GM19035 (cell line): Measurements from ENCODE around the gene ZNF529.
"Not testable (repeated sequence)": the region's sequence is repeated elsewhere in the genome, so short reads cannot be mapped to it uniquely, and the experiment has no call there.

Source experiments
- ATAC-seq: cut with Tn5 transposase; IDR thresholded peaks from one replicate; pipeline ENCODE4 v1.9.1; 2021; ENCODE audit not compliant: unreplicated experiment

Gene ZNF529

DNA sequence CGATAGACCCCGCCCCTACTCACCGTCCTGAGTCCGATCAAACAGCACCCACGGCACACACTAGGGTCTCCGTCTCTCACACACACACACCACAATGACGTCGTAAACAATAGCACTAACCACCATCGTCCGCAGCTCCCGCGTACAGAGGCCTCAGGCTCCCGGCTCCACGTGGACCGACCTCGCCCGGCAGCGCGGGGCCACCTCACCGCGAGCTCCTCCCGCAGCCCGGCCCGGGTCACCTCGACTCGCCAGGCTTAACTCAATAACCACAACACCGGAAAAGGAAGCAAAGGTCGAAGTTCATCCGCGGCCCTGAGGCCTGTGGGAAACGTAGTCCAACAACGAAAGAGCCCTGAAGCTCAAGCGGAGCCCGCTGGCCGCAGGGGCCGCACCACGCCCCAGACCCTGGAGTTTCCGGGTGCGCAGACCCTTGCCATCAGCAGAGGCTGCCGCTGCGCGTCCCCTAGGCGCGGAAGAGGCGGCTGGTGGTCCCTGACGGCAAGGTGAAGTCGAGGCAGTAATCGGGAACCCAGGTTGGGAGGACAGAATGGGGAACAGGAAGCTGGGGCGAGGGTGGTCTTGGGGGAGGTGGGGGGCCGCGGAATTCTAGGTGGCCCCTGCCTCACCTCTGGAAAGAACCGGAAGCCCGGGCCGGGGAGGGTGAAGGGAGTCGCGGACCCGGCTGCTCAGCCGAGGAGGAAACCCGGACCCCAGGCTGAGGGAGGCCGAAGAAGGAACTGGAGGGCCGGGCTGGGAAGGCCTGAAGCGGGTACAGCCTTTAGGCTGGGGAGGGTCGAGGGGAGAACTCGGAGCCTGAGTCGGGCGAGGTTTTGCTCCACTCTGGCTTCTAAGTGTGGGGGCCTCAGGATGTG lies at the start of gene ZNF529:
TSS of gene ZNF529 (minus strand) at position 273 of the 875 bp plus-strand sequence. CDS start 946 bp downstream, outside the sequence.
- ATAC-seq: peak; percentile 93

DNA sequence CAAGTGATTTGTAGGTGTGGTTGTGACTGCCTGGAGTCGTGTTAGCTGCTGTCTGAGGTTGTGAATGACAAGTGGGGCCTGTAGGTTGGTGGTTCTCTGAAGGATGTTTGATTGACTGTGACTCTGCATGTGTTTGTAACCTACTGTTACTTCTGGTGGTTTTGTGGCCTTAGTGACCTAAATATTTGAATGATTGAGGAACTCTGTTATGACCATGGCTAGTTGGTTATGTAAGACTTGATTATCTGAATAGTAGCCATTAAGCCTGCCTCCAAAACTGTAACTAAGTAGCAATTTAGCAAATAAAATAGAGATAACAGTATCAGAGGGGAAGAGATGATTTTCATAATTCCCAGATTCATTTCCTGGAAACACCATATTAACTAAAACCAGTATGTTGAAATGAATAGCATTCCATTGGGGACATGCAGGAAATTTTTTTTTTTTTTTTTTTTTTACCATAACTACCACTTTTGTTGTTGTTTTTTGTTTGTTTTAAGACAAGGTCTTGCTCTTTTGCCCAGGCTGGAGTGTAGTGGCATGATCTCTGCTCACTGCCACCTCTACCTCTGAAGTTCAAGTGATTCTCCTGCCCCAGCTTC lies 32.9 kb upstream of the ZNF529 start:
- no peak for ATAC-seq

DNA sequence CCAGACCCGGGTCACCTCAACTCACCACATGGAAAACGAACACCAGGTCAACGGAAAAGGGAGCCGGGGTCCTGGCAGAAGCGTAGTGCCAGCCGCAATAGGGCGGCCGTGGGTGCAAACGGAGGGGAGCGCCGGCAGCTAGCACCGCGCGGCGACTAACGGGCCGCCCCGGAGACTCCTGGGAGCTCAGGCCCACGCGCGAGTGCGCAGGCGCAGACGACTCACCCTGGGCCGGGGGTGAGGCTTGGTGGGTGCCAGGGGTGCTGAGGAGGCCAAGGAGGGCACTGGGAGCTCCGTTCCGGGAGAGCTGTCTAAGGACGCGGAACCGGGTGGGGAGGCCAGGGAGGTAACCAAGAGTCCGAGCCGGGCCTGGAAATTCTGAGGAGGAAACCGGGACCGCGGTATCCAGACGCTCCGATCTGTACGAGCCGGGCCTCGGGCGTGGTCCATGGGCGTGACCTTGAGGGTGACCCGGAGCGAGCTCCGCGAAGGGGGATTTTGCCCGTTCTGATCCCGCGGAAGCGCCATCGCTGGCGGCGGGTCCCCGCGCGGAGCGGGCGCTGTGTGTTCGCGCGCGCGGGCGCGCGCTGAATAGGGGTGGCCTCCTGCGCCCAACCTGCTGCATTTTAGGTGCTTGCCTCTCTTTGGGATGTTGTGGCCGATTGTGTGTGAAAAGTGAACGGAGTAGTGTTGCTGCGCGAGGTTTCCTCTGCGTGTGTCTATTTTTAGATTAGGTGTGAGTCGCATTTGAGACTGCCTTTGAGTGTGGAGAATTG lies 32.2 kb upstream of the ZNF529 start, which contains the start of gene ZNF382:
TSS of gene ZNF382 (plus strand) at position 213 of the 776 bp plus-strand sequence. CDS start 4,602 bp downstream, outside the sequence.
- peak; percentile 67 for ATAC-seq

DNA sequence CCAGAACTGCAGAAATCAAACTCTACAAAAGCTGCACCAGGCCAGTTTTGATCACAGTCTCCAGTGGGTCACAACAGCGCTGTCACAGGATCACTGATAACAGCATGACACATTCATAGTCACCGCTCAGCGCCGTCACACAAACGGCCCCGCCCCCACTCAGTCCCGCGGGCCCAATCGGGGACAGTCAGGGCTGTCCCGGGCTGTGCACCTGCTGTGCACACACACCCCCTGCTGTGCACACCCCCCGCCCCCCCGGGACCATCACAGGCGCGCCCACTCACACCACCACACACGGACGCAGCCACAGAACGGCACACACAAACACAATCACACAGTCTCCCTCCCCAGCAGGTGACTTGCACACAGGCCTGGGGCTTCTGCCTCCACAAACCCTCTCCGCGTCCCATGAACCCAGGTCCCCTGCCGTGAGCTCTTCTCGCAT lies 31.6 kb upstream of the ZNF529 start:
- peak; percentile 53 for ATAC-seq

DNA sequence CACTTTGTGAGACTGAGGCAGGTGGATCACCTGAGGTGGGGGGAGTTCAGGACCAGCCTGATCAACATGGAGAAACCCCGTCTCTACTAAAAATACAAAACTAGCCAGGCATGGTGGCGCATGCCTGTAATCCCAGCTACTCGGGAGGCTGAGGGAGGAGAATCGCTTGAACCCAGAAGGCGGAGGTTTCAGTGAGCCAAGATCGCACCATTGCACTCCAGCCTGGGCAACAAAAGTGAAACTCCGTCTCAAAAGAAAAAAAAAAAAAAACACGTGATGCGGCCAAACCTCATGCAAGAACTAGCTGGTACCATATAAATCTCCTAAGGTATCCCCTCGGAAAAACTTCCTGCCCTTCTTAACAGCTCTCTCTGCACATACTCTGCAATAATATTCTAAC lies 29.6 kb upstream of the ZNF529 start:
- ATAC-seq: not testable (repeated sequence)

DNA sequence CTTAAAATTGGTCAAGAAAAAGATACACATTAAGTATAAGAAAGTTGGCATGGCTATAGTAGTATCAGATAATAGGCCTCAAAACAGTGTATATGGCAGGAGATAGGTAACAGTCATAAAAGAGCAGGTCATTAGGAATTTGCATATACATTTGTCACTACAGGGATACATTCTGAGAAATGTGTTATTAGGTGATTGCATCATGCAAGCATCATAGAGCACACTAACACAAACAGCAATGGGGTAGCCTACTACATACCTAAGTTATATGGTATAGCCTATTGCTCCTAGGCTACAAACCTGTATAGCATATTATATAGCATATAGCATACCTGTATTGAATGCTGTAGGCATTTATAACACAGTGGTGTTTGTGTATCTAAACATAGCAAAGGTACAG lies 6.2 kb upstream of the ZNF529 start:
- no peak for ATAC-seq

DNA sequence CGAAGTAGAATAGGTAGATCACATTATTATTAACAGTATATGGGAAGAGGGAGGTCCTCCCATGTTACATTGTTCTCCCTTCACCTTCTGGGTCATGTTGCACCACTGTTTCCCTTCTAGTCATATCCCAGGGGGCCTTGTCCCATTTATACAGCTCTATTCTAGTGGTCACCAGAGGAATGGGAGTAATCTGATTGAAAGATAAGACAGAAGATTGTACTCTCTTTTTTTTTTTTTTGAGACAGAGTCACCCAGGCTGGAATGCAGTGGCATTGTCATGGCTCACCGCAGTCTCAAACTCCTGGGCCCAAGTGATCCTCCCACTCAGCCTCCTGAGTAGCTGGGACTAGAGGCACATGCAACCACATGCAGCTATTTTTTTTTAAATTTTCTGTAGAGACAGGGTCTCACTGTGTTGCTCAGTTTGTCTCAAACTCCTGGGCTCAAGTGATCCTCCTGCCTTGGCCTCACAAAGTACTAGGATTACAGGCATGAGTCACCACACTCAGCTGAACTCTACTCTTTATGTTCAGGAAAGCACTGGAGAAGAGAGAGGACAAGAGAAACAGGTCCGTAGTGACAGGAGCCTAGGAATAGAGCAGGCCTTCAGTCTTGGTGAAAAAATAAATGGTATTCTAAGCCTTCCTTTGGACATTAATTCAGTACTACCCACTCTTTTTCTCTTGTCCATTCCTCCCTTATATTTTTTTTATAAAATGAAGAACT lies 4.3 kb upstream of the ZNF529 start:
- no peak for ATAC-seq

DNA sequence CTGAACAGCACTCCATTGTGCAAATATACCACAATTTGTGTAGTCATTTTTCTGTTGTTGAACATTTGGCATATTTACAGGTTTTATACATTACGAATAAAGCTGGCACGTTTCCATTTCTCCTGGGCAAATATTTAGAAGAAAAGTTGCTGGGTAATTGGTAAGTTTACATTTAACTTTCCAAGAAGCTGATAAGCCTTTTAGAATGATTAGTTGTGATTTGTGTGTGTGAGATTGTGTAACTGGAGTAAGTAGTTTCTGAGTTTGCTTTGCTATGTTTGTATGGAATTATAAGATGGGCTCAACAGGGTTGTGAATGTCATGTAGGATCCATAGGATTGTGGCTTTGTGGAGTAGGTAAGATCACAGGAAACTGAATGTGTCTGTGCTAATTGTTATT lies 1.6 kb upstream of the ZNF529 start:
- no peak for ATAC-seq

DNA sequence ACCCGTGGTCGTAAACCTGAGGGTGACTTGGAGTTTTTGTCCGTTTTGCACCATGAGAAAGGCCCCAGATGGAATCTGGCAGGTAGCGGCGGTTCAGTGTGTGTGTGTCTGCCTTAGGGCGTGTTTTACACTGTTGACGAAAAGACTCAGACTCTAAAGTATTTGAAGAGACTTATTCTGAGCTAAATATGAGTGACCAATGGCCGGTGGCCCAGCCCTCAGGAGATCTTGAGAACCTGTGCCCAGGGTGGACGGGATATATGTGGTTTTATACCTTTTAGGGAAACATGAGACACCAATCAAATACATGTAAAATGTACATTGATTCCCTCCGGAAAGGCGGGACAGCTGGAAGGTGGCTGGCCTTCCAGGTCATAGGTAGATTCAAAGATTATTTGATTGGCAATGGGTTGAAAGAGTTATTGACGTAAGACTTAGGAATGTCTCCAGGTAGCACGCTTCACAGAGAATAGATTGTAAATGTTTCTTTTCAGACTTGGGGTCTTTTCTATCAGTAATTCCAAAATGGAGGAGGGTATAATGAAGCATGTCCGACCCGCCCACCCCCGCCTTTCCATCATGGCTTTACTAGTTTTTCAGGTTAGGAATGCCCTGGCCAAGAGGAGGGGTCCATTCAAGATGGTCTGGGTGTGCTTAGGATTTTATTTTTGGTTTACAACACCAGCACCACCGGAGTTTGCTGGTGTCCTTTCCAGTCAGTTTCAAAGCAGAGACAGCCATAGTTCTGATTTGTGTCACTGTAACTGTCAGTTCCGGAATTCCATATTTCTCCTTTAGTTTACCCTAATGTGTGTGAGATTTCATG lies 1.0 kb upstream of the ZNF529 start:
- ATAC-seq: no peak

DNA sequence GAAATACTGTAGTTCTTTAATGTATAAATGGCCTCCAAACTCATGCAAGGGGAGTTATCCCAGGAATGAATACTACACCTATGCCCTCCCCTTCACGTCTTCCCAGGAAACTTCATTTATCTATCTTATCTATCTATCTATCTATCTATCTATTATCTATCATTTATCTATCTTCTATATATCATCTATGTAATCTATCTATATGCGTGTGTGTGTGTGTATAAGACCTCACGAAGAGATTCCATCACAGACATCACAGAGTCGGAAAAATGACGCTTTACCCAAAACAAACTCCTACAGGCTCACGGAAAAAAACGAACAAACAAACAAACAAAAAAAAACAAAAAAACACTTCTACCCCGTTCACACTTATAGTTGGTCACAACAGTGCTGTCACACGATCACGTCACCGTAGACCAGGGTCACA lies 486 bp downstream of the ZNF529 start:
- ATAC-seq: no peak

DNA sequence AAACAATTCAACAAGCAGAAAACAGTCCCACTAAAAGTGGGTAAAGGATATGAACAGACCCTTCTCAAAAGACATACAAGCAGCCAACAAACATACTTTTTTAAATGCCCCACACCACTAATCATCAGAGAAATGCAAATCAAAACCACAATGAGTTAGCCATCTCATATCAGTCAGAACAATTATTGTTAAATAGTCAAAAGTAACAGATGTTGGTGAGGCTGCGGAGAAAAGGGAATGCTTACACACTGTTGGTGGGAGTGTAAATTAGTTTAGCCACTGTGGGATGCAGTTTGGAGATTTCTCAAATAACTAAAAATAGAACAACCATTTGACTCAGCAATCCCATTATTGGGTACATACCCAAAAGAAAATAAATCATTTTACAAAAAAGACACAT lies 8.7 kb downstream of the ZNF529 start:
- ATAC-seq: no peak

DNA sequence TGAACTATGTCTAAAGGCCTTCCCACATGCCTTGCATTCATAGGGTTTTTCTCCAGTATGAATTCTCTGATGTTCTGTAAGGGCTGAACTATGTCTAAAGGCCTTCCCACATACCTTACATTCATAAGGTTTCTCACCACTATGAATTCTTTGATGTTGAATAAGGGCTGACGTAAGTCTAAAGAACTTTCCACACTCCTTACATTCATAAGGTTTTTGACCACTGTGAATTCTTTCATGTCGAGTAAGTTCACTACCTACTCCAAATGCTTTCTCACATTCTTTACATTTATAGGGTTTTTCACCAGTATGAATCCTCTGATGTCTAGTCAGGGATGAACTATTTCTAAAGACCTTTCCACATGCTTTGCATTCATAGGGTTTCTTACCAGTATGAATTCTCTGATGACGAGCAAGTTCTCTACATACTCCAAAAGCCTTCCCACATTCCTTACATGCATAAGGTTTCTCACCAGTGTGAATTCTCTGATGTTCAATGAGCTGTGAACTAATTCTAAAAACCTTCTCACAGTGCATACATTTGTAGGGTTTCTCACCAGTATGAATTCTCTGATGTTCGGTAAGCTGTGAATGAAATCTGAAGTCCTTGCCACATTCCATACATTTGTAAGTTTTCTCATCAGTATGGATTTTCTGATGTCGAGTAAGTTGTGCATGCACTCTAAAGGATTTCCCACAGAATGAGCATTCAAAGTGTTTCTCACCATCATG lies 25.9 kb downstream of the ZNF529 start:
- ATAC-seq: no peak

DNA sequence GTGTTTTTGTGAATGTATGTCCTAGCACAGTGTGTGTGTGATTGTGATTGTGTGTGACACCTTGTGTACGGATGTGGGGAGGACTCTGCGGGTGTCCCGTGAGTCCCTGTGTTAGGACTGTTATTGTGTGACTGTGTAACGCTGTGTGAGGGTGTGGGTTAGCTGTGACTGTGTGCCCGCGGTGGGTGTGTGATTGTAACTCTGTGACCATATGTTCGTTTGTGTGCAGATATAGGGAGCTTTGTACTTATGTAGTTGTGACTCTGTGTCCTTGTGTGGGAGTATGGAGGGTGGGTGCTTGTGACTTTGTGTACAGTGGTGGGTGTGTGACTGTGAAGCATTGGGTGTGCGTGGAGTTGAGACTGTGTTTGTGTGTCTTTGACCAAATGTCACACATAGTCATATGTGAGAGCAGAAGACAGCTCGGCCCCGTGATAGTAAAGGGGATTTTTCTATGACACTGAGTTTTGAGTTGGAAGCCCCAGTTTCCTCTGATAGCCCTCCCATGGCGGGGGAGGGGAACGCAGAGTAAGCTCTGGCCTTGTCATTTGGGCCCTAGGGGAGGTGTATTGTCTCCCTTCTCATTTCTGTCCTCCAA lies 44.1 kb downstream of the ZNF529 start:
- peak; percentile 16 for ATAC-seq

DNA sequence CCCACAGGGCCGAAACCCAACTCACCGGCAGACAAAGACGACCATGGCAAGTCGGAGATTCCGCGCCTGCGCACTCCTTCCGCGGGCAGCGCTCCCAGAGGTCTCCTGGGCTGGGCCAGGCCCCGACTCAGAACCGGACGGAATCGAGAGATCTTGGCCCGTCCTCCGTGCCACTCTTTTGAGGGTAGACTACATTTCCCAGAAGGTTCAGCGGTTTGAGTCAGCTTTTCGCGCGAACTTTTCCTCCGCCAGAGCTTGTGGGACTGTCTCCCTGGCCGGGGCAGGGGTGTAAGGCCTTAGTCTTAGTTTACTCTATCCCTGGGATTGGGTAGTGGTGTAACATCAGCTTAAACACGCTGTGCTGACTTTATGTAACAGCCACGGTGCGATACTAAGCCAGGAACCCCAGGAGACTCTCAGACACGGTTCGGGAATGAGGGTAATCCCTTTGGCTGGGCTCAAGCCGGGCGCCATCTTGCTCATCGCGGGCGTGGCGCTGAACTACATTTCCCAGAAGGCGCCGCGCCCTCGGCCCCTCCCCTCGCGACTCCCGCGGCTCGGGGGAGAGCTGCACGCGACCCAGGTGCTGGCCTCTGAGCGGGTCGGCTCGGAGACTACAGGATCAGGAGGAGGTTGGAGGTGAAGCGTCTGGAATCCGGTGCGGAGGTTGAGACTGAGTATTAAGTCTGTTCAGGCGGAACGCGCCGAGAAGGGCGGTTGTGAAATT lies 44.7 kb downstream of the ZNF529 start, which contains the start of gene ZNF260:
TSS of gene ZNF260 (minus strand) at position 78 of the 727 bp plus-strand sequence. CDS start 13,033 bp downstream, outside the sequence.
- ATAC-seq: peak; percentile 83

DNA sequence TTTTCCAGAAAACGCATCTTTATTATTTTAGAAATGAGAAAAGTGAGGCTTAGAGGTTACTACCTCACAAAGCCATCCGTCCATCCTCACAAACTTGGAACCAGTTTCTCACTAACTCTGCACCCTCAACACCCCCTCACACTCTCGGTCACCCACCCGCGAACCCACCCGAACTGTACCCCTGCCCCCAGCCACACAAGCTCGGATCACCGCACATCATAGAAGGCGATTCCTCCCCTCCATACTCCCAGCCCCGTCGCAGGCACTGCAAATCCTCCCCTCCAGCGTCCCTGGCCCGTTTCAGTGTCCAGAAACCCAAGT lies 45.3 kb downstream of the ZNF529 start:
- ATAC-seq: peak; percentile 16

DNA sequence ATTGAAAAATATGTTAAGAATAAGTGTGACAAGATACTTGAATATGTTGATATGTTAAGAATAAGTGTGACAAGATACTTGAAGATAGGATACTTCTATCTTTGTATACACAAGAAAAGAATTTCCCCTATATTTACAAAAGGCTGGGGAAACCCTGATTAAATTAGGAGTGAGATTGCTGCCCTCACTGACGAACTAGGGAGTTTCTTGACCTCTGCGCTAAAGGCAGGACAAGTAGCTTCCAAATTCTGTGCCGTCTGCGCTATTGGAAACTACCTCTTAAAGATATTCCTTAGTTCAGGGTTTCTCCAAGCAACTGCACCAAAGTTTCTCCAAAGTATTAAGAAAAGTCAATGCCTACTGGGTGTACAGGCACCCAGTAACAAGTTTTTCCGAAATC lies 45.8 kb downstream of the ZNF529 start:
- no peak for ATAC-seq

DNA sequence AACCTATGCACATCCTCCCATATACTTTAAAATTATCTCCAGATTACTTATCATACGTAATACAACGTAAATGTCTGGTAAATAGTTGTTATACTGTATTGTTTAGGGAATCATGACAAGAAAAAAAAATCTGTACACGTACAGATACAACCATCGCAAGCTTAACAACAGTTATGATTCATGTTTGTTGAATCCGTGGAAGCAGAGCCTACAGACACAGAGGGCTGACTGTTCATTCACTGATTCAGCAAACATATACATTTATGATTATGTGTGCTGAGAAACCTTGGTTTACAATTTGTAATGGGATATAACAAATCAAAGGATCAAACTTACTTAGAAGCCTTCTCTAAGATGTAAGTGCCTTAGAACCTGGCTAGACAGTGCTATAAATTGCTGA lies 46.5 kb downstream of the ZNF529 start:
- ATAC-seq: no peak

DNA sequence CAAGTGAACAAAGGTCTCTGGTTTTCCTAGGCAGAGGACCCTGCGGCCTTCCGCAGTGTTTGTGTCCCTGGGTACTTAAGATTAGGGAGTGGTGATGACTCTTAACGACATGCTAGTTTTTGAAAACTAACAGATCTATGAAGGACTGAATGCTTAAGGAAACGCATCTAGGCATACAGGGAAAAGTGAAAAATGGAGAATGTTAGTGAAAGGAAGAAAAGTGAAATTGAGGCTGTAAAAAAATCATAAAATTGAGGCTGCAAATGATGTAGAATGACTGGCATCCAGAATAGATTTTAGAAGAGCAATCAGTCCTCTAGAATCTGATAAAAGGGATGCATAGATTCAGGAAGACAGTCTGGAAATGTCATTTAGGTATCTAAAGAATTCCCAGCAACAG lies 48.5 kb downstream of the ZNF529 start:
- no peak for ATAC-seq
